ENCODE measurements around the gene ARHGAP29. TPM values are rescaled to one million over a fixed set of nuclear protein-coding genes. Genes with fewer than 3 reads are reported as not detected.

Gene ARHGAP29
- total and polyA plus RNA-seq, 2 of the 4 experiments (the other 2 are of a cell fraction) = 19.1 to 30.3 TPM

- no peak overlapping the region for H3K4ac ChIP-seq (ENCODE audit: low read depth, low read length)
- ChIA-PET POLR2A (ENCODE audit: unreplicated experiment) (no interaction called here), CTCF (no interaction called here)
- H2AK9ac ChIP-seq (replicated peaks; ENCODE audit: low read depth, low read length, poor library complexity) = no peak overlapping the region
- H4K8ac ChIP-seq (ENCODE audit: low read depth in 2 of 2, low read length in 2 of 2) = no peak overlapping the region
- H3K9ac ChIP-seq (ENCODE audit: low read depth, low read length) = no peak overlapping the region
- H2BK20ac ChIP-seq (ENCODE audit: low read depth, low read length) = no peak overlapping the region
- no peak overlapping the region for H3K18ac ChIP-seq (ENCODE audit: low read depth, low read length)
- no peak overlapping the region for H2BK15ac ChIP-seq (ENCODE audit: low read depth, low read length)
- H3K23ac ChIP-seq (ENCODE audit: low read depth, low read length) = no peak overlapping the region
- H3K27me3 ChIP-seq (ENCODE audit: control insufficient read depth, insufficient read depth, low read length) = no peaks in the 10 kb centered on the region
- 0 out of 2 replicates have a peak, but pooled peaks cover 2% of the 10 kb centered on the region for H3K9me1 ChIP-seq (ENCODE audit: insufficient read depth, low read length)
- in situ Hi-C loops (cut with MboI; ENCODE audit: low sequenced_read_pairs) = no loop called here
- WGBS, 2 experiments (ENCODE audit: extremely low coverage in 2 of 2, insufficient read length in 1 of 2) = no CpG with 5 or more reads among the region's 1 CpG
- DNase-seq (peak; percentile 45), ATAC-seq (ENCODE audit: low read depth) (peak; percentile 43; the same call in 1 of the 2 replicates)
- H3K56ac ChIP-seq (ENCODE audit: extremely low read depth, insufficient read depth, low read length) = no peak overlapping the region
- H4K20me1 ChIP-seq (ENCODE audit: insufficient read depth, low read length) = no peaks in the 10 kb centered on the region
- no peak overlapping the region for H2BK120ac ChIP-seq (ENCODE audit: low read depth, low read length)
- intact Hi-C loops (cut with micrococcal nuclease) = no loop called here
- TF ChIP-seq CEBPB (IDR thresholded peaks at IDR 0.05; ENCODE audit: low read depth, low read length) = peak; percentile 67
- TF ChIP-seq BHLHE40 (IDR thresholded peaks at IDR 0.05; ENCODE audit: low read depth, low read length) = no peak
- H3K4me1 ChIP-seq (ENCODE audit: control insufficient read depth, insufficient read depth, low read length) = peaks cover 7% of the 10 kb centered on the region
- H3K79me1 ChIP-seq (ENCODE audit: low read depth in 1 of 2, low read length in 2 of 2) = no peaks in the 10 kb centered on the region
- no peak overlapping the region for H3K4me3 ChIP-seq (ENCODE audit: insufficient read depth, low read depth, low read length)
- no peaks in the 10 kb centered on the region for H3K36me3 ChIP-seq (ENCODE audit: control insufficient read depth, insufficient read depth, low read length)
- H2AFZ ChIP-seq (replicated peaks; ENCODE audit: low read length, poor library complexity) = no peak overlapping the region
- no peak overlapping the region for H3K27ac ChIP-seq (ENCODE audit: insufficient read depth, low read length)
- no peak overlapping the region for H2BK5ac ChIP-seq (ENCODE audit: low read depth, low read length, poor library complexity, severe bottlenecking)
- no peak overlapping the region for H4K91ac ChIP-seq (ENCODE audit: insufficient read depth, low read depth, low read length)
- dilution Hi-C loops (cut with HindIII; ENCODE audit: low sequenced_read_pairs, unreplicated experiment) = no loop called here
- H3K14ac ChIP-seq (replicated peaks; ENCODE audit: low read depth, low read length) = no peak overlapping the region
- no peak overlapping the region for H4K5ac ChIP-seq (ENCODE audit: low read depth, low read length)
- no peak overlapping the region for H2AK5ac ChIP-seq (ENCODE audit: low read depth, low read length)
- no peak overlapping the region for H3K4me2 ChIP-seq (ENCODE audit: low read depth, low read length)
- no TSS peak for BruUV-seq (replicated peaks)
- H3K9me3 ChIP-seq (ENCODE audit: control insufficient read depth, insufficient read depth, low read length) = 0 out of 2 replicates have a peak, but pooled peaks cover 2% of the 10 kb centered on the region
Measured at GRCh38 chr1:94279038-94279437, 41.7 kb upstream of the ARHGAP29 start.

Data from IMR-90 (cell line).